HepG2 (cell line): ENCODE measurements around the gene SKIDA1. TPM values are rescaled to one million over a fixed set of nuclear protein-coding genes. Genes with fewer than 3 reads are reported as not detected.

Source experiments
- ARNT ChIP-seq: fragments of 450-650 bp; IDR thresholded peaks from 2 replicates; pipeline ENCODE4 v1.6.1; 2017
- BRCA1 ChIP-seq: sonication (generic); formaldehyde crosslinking; IDR thresholded peaks from 2 replicates; pipeline ENCODE4 v1.4.0; 2020; ENCODE audit warnings: missing genetic modification reagents
- CEBPG ChIP-seq: IDR thresholded peaks from 2 replicates; pipeline ENCODE4 v1.6.1; 2016
- CHCHD3 ChIP-seq: sonication (generic); formaldehyde crosslinking; IDR thresholded peaks from 2 replicates; pipeline ENCODE4 v1.8.0; 2022; ENCODE audit warnings: mild to moderate bottlenecking, missing genetic modification reagents, moderate library complexity
- ELF4 ChIP-seq: sonication (generic); formaldehyde crosslinking; IDR thresholded peaks from 2 replicates; pipeline ENCODE4 v1.5.0; 2020; ENCODE audit warnings: missing genetic modification reagents, mild to moderate bottlenecking, moderate library complexity, borderline replicate concordance
- HIVEP1 ChIP-seq: sonication (generic); formaldehyde crosslinking; IDR thresholded peaks from 2 replicates; pipeline ENCODE4 v1.4.0; 2020; ENCODE audit warnings: mild to moderate bottlenecking, missing genetic modification reagents
- KDM1A ChIP-seq: IDR thresholded peaks from 2 replicates; pipeline ENCODE4 v1.6.1; 2016; ENCODE audit warnings: missing compliant biosample characterization
- NFYB ChIP-seq: sonication (generic); formaldehyde crosslinking; IDR thresholded peaks from 2 replicates; pipeline ENCODE4 v1.4.0; 2020; ENCODE audit warnings: missing genetic modification reagents
- NRL ChIP-seq: sonication (generic); formaldehyde crosslinking; IDR thresholded peaks from 2 replicates; pipeline ENCODE4 v1.5.0; 2020; ENCODE audit warnings: missing genetic modification reagents, mild to moderate bottlenecking, moderate library complexity, borderline replicate concordance
- SOX6 ChIP-seq, 2 experiments: fragments of 450-650 bp in 1 of 2; sonication (generic) in 1 of 2; formaldehyde crosslinking in 1 of 2; IDR thresholded peaks; 2 replicates each; pipeline versions ENCODE4 v1.4.0 to v1.6.1; 2017 to 2020; ENCODE audit warnings: antibody characterized with exemption in 1 of 2, mild to moderate bottlenecking in 1 of 2, missing genetic modification reagents in 1 of 2
- SP1 ChIP-seq, 2 experiments: fragments of 450-650 bp in 1 of 2; sonication (generic) in 1 of 2; formaldehyde crosslinking in 1 of 2; IDR thresholded peaks; 2 replicates each; pipeline versions ENCODE4 v1.4.0 to v1.6.1; 2016 to 2020; ENCODE audit warnings: missing genetic modification reagents in 1 of 2
- SSRP1 ChIP-seq: IDR thresholded peaks from 2 replicates; pipeline ENCODE4 v1.6.1; 2016; ENCODE audit warnings: control low read depth
- TARDBP ChIP-seq: sonication (generic); formaldehyde crosslinking; IDR thresholded peaks from 2 replicates; pipeline ENCODE4 v1.8.0; 2022; ENCODE audit warnings: mild to moderate bottlenecking, missing genetic modification reagents
- THYN1 ChIP-seq: sonication (generic); formaldehyde crosslinking; IDR thresholded peaks from 2 replicates; pipeline ENCODE4 v1.8.1; 2023; ENCODE audit warnings: low read depth, mild to moderate bottlenecking, moderate library complexity, missing genetic modification reagents, borderline replicate concordance
- TSC22D2 ChIP-seq: sonication (generic); formaldehyde crosslinking; IDR thresholded peaks from 2 replicates; pipeline ENCODE4 v1.5.1; 2020; ENCODE audit warnings: missing genetic modification reagents, mild to moderate bottlenecking, borderline replicate concordance
- ZNF577 ChIP-seq: sonication (generic); formaldehyde crosslinking; IDR thresholded peaks from 2 replicates; pipeline ENCODE4 v1.4.0; 2020; ENCODE audit warnings: mild to moderate bottlenecking, low read depth, missing genetic modification reagents, borderline replicate concordance
- polyA plus RNA-seq, 8 experiments: library from polyadenylated mRNA; depleted of rRNA in 3 of 8; stranded (reverse) in 7 of 8; unstranded in 1 of 8; fragments of >200 nt; fragmentation: Illumina TruSeq in 4 of 8; extraction: Trizol in 4 of 8; gene quantifications; 2 replicates each; pipeline versions ENCODE4 v1.2.1 to v1.2.3, GENCODE V29; 2011 to 2016; ENCODE audit warnings: low read depth in 4 of 8, missing spikeins in 1 of 8, mixed read lengths in 1 of 8; ENCODE audit not compliant: insufficient read depth in 1 of 8
- total RNA-seq, 5 experiments: library from RNA; depleted of rRNA; stranded (reverse); fragments of >200 nt; fragmentation: Illumina TruSeq; extraction: Trizol; gene quantifications; 2 replicates each; pipeline ENCODE4 v1.2.3, GENCODE V29; 2016; ENCODE audit warnings: low read depth in 1 of 5
- TF ChIP-seq, protein P1 (sequence below): sonication (generic); formaldehyde crosslinking; IDR thresholded peaks from 2 replicates; pipeline ENCODE4 v1.5.0; 2020; ENCODE audit warnings: missing genetic modification reagents
- TF ChIP-seq, protein P2 (sequence below): sonication (generic); formaldehyde crosslinking; IDR thresholded peaks from 2 replicates; pipeline ENCODE4 v1.4.0; 2020; ENCODE audit warnings: missing genetic modification reagents
- TF ChIP-seq, protein P3 (sequence below): sonication (generic); formaldehyde crosslinking; IDR thresholded peaks from 2 replicates; pipeline ENCODE4 v1.8.0; 2023; ENCODE audit warnings: mild to moderate bottlenecking, missing genetic modification reagents
- TF ChIP-seq, protein P4 (sequence below): sonication (generic); formaldehyde crosslinking; IDR thresholded peaks from 2 replicates; pipeline ENCODE4 v1.8.1; 2022; ENCODE audit warnings: mild to moderate bottlenecking, missing genetic modification reagents
- TF ChIP-seq, protein P5 (sequence below): sonication (generic); formaldehyde crosslinking; IDR thresholded peaks from 2 replicates; pipeline ENCODE4 v1.5.0; 2020; ENCODE audit warnings: missing genetic modification reagents

Gene SKIDA1
- total and polyA plus RNA-seq, 2 of the 13 experiments (the other 11 are each of a cell fraction or from before 2014, with no cell fraction given): 0.73 to 1.5 TPM

DNA sequence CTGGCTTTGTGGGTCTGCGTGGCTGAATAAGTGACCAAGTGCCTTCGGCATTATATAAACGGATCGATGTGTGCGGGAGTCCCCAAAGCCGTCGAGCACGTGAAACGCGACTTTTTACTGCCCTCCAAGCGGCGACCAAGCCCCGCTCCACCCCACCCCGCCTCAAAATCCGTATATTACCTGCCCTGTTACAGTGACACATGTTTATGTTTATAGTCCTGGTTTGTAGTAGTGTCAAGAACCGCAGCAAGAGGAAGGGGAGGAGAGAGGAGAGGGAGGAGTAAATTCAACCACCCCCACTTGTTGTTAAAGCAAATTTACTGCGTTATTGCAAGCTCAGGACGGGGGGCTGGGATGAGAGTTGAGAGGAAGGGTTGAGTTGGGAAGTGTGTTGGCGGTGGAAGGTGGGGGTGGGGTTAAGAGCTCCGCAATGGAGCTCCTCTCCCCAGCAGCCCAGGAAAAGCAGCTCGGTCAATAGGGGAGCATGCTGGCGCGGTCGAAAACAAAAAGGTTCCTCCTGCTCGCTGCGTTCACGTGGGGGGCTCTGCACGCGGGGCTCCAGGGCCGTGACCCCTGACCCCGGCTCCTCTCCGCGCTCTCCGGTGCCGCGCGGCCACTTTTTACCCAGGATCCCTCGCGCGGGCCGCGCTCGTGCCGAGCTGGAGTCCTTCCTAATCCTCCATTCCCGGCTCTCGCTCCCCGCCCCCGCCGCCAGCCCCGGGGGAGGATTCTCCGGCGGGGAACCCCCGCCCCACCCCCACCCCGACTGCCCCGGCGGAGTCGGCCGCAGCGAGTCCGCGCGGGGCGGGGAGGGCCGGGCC, at the start of gene SKIDA1 (continued):
- TF ChIP-seq, protein P1, sequence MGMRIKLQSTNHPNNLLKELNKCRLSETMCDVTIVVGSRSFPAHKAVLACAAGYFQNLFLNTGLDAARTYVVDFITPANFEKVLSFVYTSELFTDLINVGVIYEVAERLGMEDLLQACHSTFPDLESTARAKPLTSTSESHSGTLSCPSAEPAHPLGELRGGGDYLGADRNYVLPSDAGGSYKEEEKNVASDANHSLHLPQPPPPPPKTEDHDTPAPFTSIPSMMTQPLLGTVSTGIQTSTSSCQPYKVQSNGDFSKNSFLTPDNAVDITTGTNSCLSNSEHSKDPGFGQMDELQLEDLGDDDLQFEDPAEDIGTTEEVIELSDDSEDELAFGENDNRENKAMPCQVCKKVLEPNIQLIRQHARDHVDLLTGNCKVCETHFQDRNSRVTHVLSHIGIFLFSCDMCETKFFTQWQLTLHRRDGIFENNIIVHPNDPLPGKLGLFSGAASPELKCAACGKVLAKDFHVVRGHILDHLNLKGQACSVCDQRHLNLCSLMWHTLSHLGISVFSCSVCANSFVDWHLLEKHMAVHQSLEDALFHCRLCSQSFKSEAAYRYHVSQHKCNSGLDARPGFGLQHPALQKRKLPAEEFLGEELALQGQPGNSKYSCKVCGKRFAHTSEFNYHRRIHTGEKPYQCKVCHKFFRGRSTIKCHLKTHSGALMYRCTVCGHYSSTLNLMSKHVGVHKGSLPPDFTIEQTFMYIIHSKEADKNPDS: no peak
- no peak for TF ChIP-seq BRCA1 (CRISPR knock-in tag)
- peak; percentile 25; the same call in 1 of the 2 replicates for TF ChIP-seq TSC22D2 (CRISPR knock-in tag)
- peak; percentile 66; the same call in 1 of the 2 replicates for TF ChIP-seq ELF4 (CRISPR knock-in tag)
- TF ChIP-seq CEBPG (CRISPR knock-in tag): peak; percentile 43; the same call in 1 of the 2 replicates
- TF ChIP-seq TARDBP (CRISPR knock-in tag): no peak; the same call in 1 of the 2 replicates
- no peak for TF ChIP-seq KDM1A (CRISPR knock-in tag)
- TF ChIP-seq NRL (CRISPR knock-in tag): peak; percentile 69
- TF ChIP-seq, protein P2, sequence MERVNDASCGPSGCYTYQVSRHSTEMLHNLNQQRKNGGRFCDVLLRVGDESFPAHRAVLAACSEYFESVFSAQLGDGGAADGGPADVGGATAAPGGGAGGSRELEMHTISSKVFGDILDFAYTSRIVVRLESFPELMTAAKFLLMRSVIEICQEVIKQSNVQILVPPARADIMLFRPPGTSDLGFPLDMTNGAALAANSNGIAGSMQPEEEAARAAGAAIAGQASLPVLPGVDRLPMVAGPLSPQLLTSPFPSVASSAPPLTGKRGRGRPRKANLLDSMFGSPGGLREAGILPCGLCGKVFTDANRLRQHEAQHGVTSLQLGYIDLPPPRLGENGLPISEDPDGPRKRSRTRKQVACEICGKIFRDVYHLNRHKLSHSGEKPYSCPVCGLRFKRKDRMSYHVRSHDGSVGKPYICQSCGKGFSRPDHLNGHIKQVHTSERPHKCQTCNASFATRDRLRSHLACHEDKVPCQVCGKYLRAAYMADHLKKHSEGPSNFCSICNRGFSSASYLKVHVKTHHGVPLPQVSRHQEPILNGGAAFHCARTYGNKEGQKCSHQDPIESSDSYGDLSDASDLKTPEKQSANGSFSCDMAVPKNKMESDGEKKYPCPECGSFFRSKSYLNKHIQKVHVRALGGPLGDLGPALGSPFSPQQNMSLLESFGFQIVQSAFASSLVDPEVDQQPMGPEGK (CRISPR knock-in tag): peak; percentile 73; the same call in 1 of the 2 replicates
- TF ChIP-seq SOX6 (IDR thresholded peaks at IDR 0.05): no peak
- TF ChIP-seq SOX6 (CRISPR knock-in tag; IDR thresholded peaks at IDR 0.05): peak; percentile 85
- TF ChIP-seq CHCHD3 (CRISPR knock-in tag): 0 out of 2 replicates have a peak, but pooled peaks have one; percentile 14
- 0 out of 2 replicates have a peak, but pooled peaks have one; percentile 18 for TF ChIP-seq THYN1
- TF ChIP-seq ARNT: no peak
- TF ChIP-seq, protein P3, sequence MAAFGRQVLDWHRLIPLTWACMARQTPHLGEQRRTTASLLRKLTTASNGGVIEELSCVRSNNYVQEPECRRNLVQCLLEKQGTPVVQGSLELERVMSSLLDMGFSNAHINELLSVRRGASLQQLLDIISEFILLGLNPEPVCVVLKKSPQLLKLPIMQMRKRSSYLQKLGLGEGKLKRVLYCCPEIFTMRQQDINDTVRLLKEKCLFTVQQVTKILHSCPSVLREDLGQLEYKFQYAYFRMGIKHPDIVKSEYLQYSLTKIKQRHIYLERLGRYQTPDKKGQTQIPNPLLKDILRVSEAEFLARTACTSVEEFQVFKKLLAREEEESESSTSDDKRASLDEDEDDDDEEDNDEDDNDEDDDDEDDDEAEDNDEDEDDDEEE: peak; percentile 92
- TF ChIP-seq ZNF577 (CRISPR knock-in tag): no peak
- no peak; the same call in 1 of the 2 replicates for TF ChIP-seq NFYB (CRISPR knock-in tag)
- TF ChIP-seq, protein P4, sequence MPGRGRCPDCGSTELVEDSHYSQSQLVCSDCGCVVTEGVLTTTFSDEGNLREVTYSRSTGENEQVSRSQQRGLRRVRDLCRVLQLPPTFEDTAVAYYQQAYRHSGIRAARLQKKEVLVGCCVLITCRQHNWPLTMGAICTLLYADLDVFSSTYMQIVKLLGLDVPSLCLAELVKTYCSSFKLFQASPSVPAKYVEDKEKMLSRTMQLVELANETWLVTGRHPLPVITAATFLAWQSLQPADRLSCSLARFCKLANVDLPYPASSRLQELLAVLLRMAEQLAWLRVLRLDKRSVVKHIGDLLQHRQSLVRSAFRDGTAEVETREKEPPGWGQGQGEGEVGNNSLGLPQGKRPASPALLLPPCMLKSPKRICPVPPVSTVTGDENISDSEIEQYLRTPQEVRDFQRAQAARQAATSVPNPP: peak; percentile 76
- TF ChIP-seq SP1 (IDR thresholded peaks at IDR 0.05): no peak
- TF ChIP-seq SP1 (CRISPR knock-in tag; IDR thresholded peaks at IDR 0.05): 0 out of 2 replicates have a peak, but pooled peaks have one; percentile 15
- peak; percentile 80 for TF ChIP-seq HIVEP1 (CRISPR knock-in tag)
- TF ChIP-seq, protein P5, sequence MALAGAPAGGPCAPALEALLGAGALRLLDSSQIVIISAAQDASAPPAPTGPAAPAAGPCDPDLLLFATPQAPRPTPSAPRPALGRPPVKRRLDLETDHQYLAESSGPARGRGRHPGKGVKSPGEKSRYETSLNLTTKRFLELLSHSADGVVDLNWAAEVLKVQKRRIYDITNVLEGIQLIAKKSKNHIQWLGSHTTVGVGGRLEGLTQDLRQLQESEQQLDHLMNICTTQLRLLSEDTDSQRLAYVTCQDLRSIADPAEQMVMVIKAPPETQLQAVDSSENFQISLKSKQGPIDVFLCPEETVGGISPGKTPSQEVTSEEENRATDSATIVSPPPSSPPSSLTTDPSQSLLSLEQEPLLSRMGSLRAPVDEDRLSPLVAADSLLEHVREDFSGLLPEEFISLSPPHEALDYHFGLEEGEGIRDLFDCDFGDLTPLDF (CRISPR knock-in tag): peak; percentile 78
- 0 out of 2 replicates have a peak, but pooled peaks have one; percentile 76 for TF ChIP-seq SSRP1
